Measurements from ENCODE around the gene SEMA6A. TPM values are rescaled to one million over a fixed set of nuclear protein-coding genes. Genes with fewer than 3 reads are reported as not detected.

The SEMA6A gene
- total RNA-seq, 1 experiment from 2014 or later, result not detected

DNA sequence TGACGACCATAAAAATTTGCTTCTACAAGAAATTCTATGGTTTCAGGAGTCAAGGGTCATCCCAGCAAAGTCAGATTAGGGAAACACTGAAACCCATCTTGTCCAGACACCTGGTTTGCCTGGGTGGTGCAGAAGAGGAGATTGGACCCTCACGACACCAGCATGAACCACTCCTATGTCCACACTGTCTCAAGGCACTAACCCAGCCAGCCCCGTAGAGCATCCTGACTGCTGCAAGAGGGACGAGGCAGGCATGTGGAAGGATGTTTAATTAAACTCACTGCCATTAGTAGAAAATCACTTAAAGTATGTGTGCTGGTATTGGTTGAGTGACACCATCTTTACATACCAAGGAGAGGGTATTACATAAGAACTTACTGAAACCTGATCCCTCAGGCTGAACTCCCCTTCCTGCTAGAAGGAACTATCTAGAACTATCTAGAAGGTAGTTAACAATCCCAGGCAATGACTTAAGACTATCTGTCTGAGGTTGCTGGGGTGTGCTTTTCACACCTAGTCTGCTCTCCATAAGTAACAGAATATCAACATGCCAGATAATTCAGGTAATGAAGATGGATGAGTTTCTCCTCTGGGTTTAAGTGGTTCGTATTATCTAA, 93.6 kb downstream of the SEMA6A start:
- Histone ChIP-seq H3K27ac (ENCODE audit: low read length) (no peak overlapping the region), H2AFZ (ENCODE audit: low read length) (no peak overlapping the region), H3F3A (ENCODE audit: low read length, unreplicated experiment) (no peaks in the 10 kb centered on the region), H4K20me1 (ENCODE audit: low read length) (no peaks in the 10 kb centered on the region), H3K4me1 (ENCODE audit: insufficient read depth, low read length) (peaks cover 13% of the 10 kb centered on the region), H3K36me3 (ENCODE audit: low read depth, low read length) (no peaks in the 10 kb centered on the region), H3K4me2 (ENCODE audit: low read length) (no peak overlapping the region), H3K9ac (ENCODE audit: low read length) (no peak overlapping the region), H3K9me2 (replicated peaks; ENCODE audit: low read length) (no peaks in the 10 kb centered on the region), H3K4me3 (ENCODE audit: low read length) (no peak overlapping the region), H3K27me3 (ENCODE audit: low read length) (no peaks in the 10 kb centered on the region), H3K9me3 (ENCODE audit: low read length) (no peaks in the 10 kb centered on the region), H3K79me2 (ENCODE audit: low read length) (no peaks in the 10 kb centered on the region)
- CTCF ChIA-PET, result no interaction called here
- intact Hi-C loops (cut with micrococcal nuclease), result no loop called here
- TF ChIP-seq, protein P1, sequence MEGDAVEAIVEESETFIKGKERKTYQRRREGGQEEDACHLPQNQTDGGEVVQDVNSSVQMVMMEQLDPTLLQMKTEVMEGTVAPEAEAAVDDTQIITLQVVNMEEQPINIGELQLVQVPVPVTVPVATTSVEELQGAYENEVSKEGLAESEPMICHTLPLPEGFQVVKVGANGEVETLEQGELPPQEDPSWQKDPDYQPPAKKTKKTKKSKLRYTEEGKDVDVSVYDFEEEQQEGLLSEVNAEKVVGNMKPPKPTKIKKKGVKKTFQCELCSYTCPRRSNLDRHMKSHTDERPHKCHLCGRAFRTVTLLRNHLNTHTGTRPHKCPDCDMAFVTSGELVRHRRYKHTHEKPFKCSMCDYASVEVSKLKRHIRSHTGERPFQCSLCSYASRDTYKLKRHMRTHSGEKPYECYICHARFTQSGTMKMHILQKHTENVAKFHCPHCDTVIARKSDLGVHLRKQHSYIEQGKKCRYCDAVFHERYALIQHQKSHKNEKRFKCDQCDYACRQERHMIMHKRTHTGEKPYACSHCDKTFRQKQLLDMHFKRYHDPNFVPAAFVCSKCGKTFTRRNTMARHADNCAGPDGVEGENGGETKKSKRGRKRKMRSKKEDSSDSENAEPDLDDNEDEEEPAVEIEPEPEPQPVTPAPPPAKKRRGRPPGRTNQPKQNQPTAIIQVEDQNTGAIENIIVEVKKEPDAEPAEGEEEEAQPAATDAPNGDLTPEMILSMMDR (conservative IDR thresholded peaks at IDR 0.05; ENCODE audit: low read depth, low read length), result no peak
- ATAC-seq (no peak), DNase-seq (no peak)
- POLR2A ChIA-PET (ENCODE audit: unreplicated experiment), result no interaction called here
- no TSS peak for BruUV-seq (replicated peaks)

DNA sequence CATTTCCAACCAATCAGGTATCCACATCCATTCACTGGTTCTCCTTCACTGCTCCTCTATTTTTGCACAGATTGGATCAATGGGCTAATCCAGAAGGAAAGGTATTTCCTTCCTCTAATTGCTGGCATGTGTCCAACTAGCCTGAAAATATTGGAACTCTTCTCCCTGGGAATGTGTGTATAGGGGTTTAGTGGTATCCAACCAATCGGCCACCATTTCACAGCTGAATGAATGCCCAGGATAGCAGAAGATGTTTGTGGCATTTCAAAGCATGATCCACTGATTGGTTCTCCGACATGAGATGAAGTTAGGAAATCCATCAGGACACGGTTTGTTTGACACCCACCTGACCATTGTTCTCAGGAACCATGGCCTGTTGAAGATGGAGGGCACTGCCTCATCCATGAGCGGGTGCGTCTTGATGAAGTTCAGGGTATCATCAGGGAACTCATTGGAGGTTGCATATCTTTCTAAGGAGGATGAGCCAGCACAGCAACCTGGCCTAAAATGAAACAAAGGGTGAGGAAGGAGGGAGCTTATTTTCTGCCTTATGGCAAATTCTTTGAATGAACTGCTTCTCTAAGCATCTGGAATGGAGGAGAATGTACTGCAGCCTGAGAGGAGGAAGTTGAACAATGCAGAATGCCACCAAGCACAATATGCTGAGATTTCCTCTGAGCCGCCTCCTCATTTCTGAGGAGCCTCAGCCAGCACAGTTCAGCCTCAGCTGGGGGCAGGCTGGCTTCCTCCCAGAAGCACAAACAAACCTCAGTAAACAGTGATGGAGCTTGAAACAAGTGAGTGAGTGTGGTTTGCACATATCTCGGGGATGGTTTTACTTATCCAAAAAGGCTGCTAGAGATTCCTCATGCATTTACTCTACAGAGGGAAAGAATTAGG, 94.6 kb downstream of the SEMA6A start:
- Histone ChIP-seq H3K9ac (ENCODE audit: low read length) (no peak overlapping the region), H4K20me1 (ENCODE audit: low read length) (no peaks in the 10 kb centered on the region), H3K9me3 (ENCODE audit: low read length) (no peaks in the 10 kb centered on the region), H3K36me3 (ENCODE audit: low read depth, low read length) (no peaks in the 10 kb centered on the region), H3K4me3 (ENCODE audit: low read length) (no peak overlapping the region), H3K4me2 (ENCODE audit: low read length) (no peak overlapping the region), H3K4me1 (ENCODE audit: insufficient read depth, low read length) (peaks cover 13% of the 10 kb centered on the region), H3K9me2 (replicated peaks; ENCODE audit: low read length) (no peaks in the 10 kb centered on the region), H3K79me2 (ENCODE audit: low read length) (no peaks in the 10 kb centered on the region), H2AFZ (ENCODE audit: low read length) (no peak overlapping the region), H3K27ac (ENCODE audit: low read length) (no peak overlapping the region), H3K27me3 (ENCODE audit: low read length) (no peaks in the 10 kb centered on the region), H3F3A (ENCODE audit: low read length, unreplicated experiment) (no peaks in the 10 kb centered on the region)
- CTCF ChIA-PET, result no interaction called here
- DNase-seq, result no peak
- TF ChIP-seq EZH2 (IDR thresholded peaks at IDR 0.05; ENCODE audit: low read length, unreplicated experiment) (no peak), EZH2phosphoT487 (IDR thresholded peaks at IDR 0.05; ENCODE audit: borderline replicate concordance, low read length) (no peak)
- TF ChIP-seq, protein P1 (conservative IDR thresholded peaks at IDR 0.05; ENCODE audit: low read depth, low read length), result no peak
- POLR2A ChIA-PET (ENCODE audit: unreplicated experiment), result no interaction called here
- no TSS peak for BruUV-seq (replicated peaks)
- intact Hi-C loops (cut with micrococcal nuclease), result no loop called here
- no peak for ATAC-seq

DNA sequence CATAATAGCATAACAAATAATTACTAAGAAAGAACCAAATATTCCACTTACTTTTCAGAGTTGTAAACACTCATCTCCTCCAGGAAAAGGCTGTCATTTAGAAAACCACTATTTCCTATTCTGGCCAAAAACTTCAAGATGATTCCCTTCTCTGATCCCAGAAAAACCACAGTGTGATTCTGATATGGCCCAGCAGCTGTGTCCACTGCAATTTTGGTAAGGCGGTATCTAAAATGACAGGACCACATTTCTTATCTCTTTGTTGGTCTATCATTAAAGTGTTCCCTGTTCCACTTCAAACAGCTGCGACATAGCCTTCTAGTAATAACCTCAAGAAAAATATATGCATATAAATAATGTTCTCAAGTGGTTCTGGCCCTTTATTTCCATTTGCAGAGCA, 96.1 kb downstream of the SEMA6A start:
- Histone ChIP-seq H3K4me1 (ENCODE audit: insufficient read depth, low read length) (peaks cover 13% of the 10 kb centered on the region), H4K20me1 (ENCODE audit: low read length) (no peaks in the 10 kb centered on the region), H3K9me3 (ENCODE audit: low read length) (no peaks in the 10 kb centered on the region), H3K36me3 (ENCODE audit: low read depth, low read length) (no peaks in the 10 kb centered on the region), H3K4me2 (ENCODE audit: low read length) (no peak overlapping the region), H2AFZ (ENCODE audit: low read length) (no peak overlapping the region), H3K27me3 (ENCODE audit: low read length) (no peaks in the 10 kb centered on the region), H3K9me2 (replicated peaks; ENCODE audit: low read length) (no peaks in the 10 kb centered on the region), H3K4me3 (ENCODE audit: low read length) (no peak overlapping the region), H3F3A (ENCODE audit: low read length, unreplicated experiment) (no peaks in the 10 kb centered on the region), H3K79me2 (ENCODE audit: low read length) (no peaks in the 10 kb centered on the region), H3K27ac (ENCODE audit: low read length) (no peak overlapping the region), H3K9ac (ENCODE audit: low read length) (no peak overlapping the region)
- intact Hi-C loops (cut with micrococcal nuclease), result no loop called here
- no TSS peak for BruUV-seq (replicated peaks)
- POLR2A ChIA-PET (ENCODE audit: unreplicated experiment), result no interaction called here
- TF ChIP-seq, protein P1 (conservative IDR thresholded peaks at IDR 0.05; ENCODE audit: low read depth, low read length), result no peak
- TF ChIP-seq EZH2 (IDR thresholded peaks at IDR 0.05; ENCODE audit: low read length, unreplicated experiment) (no peak), EZH2phosphoT487 (IDR thresholded peaks at IDR 0.05; ENCODE audit: borderline replicate concordance, low read length) (no peak)
- DNase-seq (no peak), ATAC-seq (no peak)
- CTCF ChIA-PET, result no interaction called here

All from PC-3 (cell line).